Measurements from ENCODE around the gene MN1.
"Not testable (repeated sequence)": the region's sequence is repeated elsewhere in the genome, so short reads cannot be mapped to it uniquely, and the experiment has no call there.

MN1 gene

GRCh38 chr22:27757928-27758525 lies 43.5 kb downstream of the MN1 start:
- DNase-seq (ENCODE audit: low spot score) = no peak

- no peak for DNase-seq (ENCODE audit: low spot score)
Observed at GRCh38 chr22:27756212-27756660, 45.3 kb downstream of the MN1 start.

GRCh38 chr22:27755521-27756211 lies 45.9 kb downstream of the MN1 start:
- no peak for DNase-seq (ENCODE audit: low spot score)

- DNase-seq (ENCODE audit: low spot score) = no peak
Observed at GRCh38 chr22:27754888-27755480, 46.6 kb downstream of the MN1 start.

- DNase-seq (ENCODE audit: low spot score) = peak; percentile 57
Observed at GRCh38 chr22:27754247-27754887, 47.2 kb downstream of the MN1 start.

- peak; percentile 85 for DNase-seq (ENCODE audit: low spot score)
Observed at GRCh38 chr22:27752771-27753170, 48.8 kb downstream of the MN1 start.

- DNase-seq (ENCODE audit: low spot score) = no peak
Observed at GRCh38 chr22:27752141-27752540, 49.4 kb downstream of the MN1 start.

GRCh38 chr22:27751277-27752070 lies 50.1 kb downstream of the MN1 start:
- no peak for DNase-seq (ENCODE audit: low spot score)

GRCh38 chr22:27750584-27751265 lies 50.8 kb downstream of the MN1 start:
- DNase-seq (ENCODE audit: low spot score) = no peak

GRCh38 chr22:27749597-27750225 lies 51.8 kb downstream of the MN1 start:
- peak; percentile 45 for DNase-seq (ENCODE audit: low spot score)

GRCh38 chr22:27748751-27749191 lies 52.8 kb downstream of the MN1 start:
- peak; percentile 67 for DNase-seq (ENCODE audit: low spot score)

- DNase-seq (ENCODE audit: low spot score) = no peak
Observed at GRCh38 chr22:27748349-27748748, 53.2 kb downstream of the MN1 start.

GRCh38 chr22:27747396-27748221 lies 53.9 kb downstream of the MN1 start:
- DNase-seq (ENCODE audit: low spot score) = peak; percentile 56

- DNase-seq (ENCODE audit: low spot score) = no peak
Observed at GRCh38 chr22:27746918-27747317, 54.6 kb downstream of the MN1 start.

- no peak for DNase-seq (ENCODE audit: low spot score)
Observed at GRCh38 chr22:27745809-27746208, 55.7 kb downstream of the MN1 start.

GRCh38 chr22:27745154-27745553 lies 56.4 kb downstream of the MN1 start:
- DNase-seq (ENCODE audit: low spot score) = no peak

GRCh38 chr22:27744078-27744477 lies 57.5 kb downstream of the MN1 start:
- DNase-seq (ENCODE audit: low spot score) = not testable (repeated sequence)

GRCh38 chr22:27740202-27740748 lies 61.3 kb downstream of the MN1 start:
- DNase-seq (ENCODE audit: low spot score) = no peak

- no peak for DNase-seq (ENCODE audit: low spot score)
Observed at GRCh38 chr22:27737521-27737920, 64.0 kb downstream of the MN1 start.

- DNase-seq (ENCODE audit: low spot score) = no peak
Observed at GRCh38 chr22:27734066-27734465, 67.5 kb downstream of the MN1 start.

Measured in AG20443 (cell line).